NCI-H146 treated with DMSO at 0.1 percent for 48 hours (cell line): ENCODE measurements around the gene LGR6.
"Not testable (repeated sequence)": the region's sequence is repeated elsewhere in the genome, so short reads cannot be mapped to it uniquely, and the experiment has no call there.

Experiments used
- DNase-seq: peaks from one replicate; lab custom pipeline; 2025; ENCODE audit not compliant: unreplicated experiment; lab: John Stamatoyannopoulos, UW

LGR6 gene

GRCh38 chr1:202176949-202177927 lies 16.4 kb upstream of the LGR6 start:
- DNase-seq: no peak

- DNase-seq: no peak
Observed at GRCh38 chr1:202179828-202180750, 13.5 kb upstream of the LGR6 start.

- not testable (repeated sequence) for DNase-seq
Observed at GRCh38 chr1:202180751-202181139, 12.9 kb upstream of the LGR6 start.

GRCh38 chr1:202181586-202181985 lies 12.0 kb upstream of the LGR6 start:
- DNase-seq: no peak

- DNase-seq: no peak
Observed at GRCh38 chr1:202182040-202182877, 11.3 kb upstream of the LGR6 start.

- peak; percentile 64 for DNase-seq
Observed at GRCh38 chr1:202184750-202185460, 8.7 kb upstream of the LGR6 start.

GRCh38 chr1:202186327-202186726 lies 7.3 kb upstream of the LGR6 start:
- DNase-seq: no peak

GRCh38 chr1:202187041-202187671 lies 6.4 kb upstream of the LGR6 start:
- DNase-seq: no peak

- DNase-seq: no peak
Observed at GRCh38 chr1:202187697-202188407, 5.7 kb upstream of the LGR6 start.

- no peak for DNase-seq
Observed at GRCh38 chr1:202189001-202189790, 4.4 kb upstream of the LGR6 start.

- DNase-seq: no peak
Observed at GRCh38 chr1:202189918-202190715, 3.5 kb upstream of the LGR6 start.

- not testable (repeated sequence) for DNase-seq
Observed at GRCh38 chr1:202191391-202191790, 2.2 kb upstream of the LGR6 start.

- DNase-seq: no peak
Observed at GRCh38 chr1:202192770-202193613, 607 bp upstream of the LGR6 start.

GRCh38 chr1:202194328-202194648 lies 689 bp downstream of the LGR6 start:
- DNase-seq: no peak

- DNase-seq: no peak
Observed at GRCh38 chr1:202197653-202198365, 4.2 kb downstream of the LGR6 start.

- no peak for DNase-seq
Observed at GRCh38 chr1:202198366-202198724, 4.7 kb downstream of the LGR6 start.
